Measurements from ENCODE around the gene CACNG1. TPM values are rescaled to one million over a fixed set of nuclear protein-coding genes. Genes with fewer than 3 reads are reported as not detected.

Gene CACNG1
- total and polyA plus RNA-seq, 2 donors (not counting 1 experiment from before 2014, with no cell fraction given): not detected

DNA sequence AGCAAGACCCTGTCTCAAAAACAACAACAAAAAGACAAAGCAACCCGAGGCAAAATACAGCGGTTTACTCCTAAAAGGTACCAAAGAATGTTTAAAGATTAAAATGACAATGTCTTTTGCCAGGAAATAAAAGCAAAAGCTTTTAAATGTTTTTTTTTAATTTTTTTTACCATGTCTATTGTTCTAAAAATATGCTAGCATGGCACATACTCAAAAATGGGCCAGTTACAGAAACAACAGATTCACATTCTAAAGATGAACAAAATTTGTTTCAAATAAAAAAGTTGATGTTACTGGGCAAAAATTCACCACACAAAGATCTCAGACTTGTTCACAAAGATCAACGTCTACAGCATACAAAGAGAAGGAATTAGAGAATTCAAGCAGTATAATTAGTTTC is 41.1 kb downstream of the CACNG1 start:
- no peak overlapping the region for H3K9ac ChIP-seq (ENCODE audit: insufficient read depth, low read length)
- no peaks in the 10 kb centered on the region for H3K9me3 ChIP-seq (ENCODE audit: control insufficient read depth, insufficient read depth, low read depth, low read length)
- H4K20me1 ChIP-seq (ENCODE audit: control insufficient read depth, extremely low read depth, insufficient read depth, low read length): no peaks in the 10 kb centered on the region
- DNase-seq (ENCODE audit: low read depth in 2 of 2): no peak
- H3K27ac ChIP-seq (ENCODE audit: insufficient read depth, low read length): no peak overlapping the region
- H2AFZ ChIP-seq (ENCODE audit: low read length): no peak overlapping the region
- no peaks in the 10 kb centered on the region for H3K79me2 ChIP-seq (ENCODE audit: control insufficient read depth, insufficient read depth, low read length)
- no peaks in the 10 kb centered on the region for H3K4me1 ChIP-seq (ENCODE audit: control insufficient read depth, extremely low read depth, insufficient read depth, low read length)
- TF ChIP-seq EZH2 (IDR thresholded peaks at IDR 0.05; ENCODE audit: low read length, missing control alignments): no peak
- TF ChIP-seq, protein P1, sequence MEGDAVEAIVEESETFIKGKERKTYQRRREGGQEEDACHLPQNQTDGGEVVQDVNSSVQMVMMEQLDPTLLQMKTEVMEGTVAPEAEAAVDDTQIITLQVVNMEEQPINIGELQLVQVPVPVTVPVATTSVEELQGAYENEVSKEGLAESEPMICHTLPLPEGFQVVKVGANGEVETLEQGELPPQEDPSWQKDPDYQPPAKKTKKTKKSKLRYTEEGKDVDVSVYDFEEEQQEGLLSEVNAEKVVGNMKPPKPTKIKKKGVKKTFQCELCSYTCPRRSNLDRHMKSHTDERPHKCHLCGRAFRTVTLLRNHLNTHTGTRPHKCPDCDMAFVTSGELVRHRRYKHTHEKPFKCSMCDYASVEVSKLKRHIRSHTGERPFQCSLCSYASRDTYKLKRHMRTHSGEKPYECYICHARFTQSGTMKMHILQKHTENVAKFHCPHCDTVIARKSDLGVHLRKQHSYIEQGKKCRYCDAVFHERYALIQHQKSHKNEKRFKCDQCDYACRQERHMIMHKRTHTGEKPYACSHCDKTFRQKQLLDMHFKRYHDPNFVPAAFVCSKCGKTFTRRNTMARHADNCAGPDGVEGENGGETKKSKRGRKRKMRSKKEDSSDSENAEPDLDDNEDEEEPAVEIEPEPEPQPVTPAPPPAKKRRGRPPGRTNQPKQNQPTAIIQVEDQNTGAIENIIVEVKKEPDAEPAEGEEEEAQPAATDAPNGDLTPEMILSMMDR (conservative IDR thresholded peaks at IDR 0.05 in 1 of 2, IDR thresholded peaks at IDR 0.05 in 1 of 2; ENCODE audit: low read depth in 1 of 2, low read length in 2 of 2): no peak
- H3K27me3 ChIP-seq (ENCODE audit: control insufficient read depth, insufficient read depth, low read length): no peaks in the 10 kb centered on the region
- no peak overlapping the region for H3K4me3 ChIP-seq (replicated peaks in 1 of 4; ENCODE audit: control extremely low read depth in 1 of 4, insufficient read depth in 1 of 4, low read depth in 3 of 4, low read length in 4 of 4)
- H3K4me2 ChIP-seq (ENCODE audit: extremely low read depth, insufficient read depth, low read length): no peak overlapping the region
- H3K36me3 ChIP-seq (ENCODE audit: control insufficient read depth, insufficient read depth, low read length): no peaks in the 10 kb centered on the region

DNA sequence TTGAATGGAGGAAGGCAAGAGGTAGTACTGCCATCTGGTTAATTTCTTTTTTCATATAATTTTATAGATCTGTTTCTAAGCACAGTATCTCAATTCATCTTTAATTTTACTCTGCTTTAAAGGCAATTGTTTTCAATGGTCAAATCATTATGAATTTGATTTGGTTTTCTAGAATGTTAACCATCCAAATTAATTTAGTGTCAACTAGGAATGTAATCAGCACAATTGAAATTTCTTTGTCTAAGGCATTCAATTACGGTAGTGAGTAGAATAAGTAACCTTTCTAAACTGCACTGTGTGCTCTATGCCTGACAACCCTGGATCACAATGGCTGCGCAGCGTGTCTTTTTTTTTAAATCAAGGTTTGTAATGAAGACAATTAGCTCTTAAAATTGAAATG is 44.3 kb downstream of the CACNG1 start:
- H3K79me2 ChIP-seq (ENCODE audit: control insufficient read depth, insufficient read depth, low read length): no peaks in the 10 kb centered on the region
- H3K4me1 ChIP-seq (ENCODE audit: control insufficient read depth, extremely low read depth, insufficient read depth, low read length): no peaks in the 10 kb centered on the region
- DNase-seq (ENCODE audit: low read depth in 2 of 2): no peak
- H3K9me3 ChIP-seq (ENCODE audit: control insufficient read depth, insufficient read depth, low read depth, low read length): no peaks in the 10 kb centered on the region
- H3K9ac ChIP-seq (ENCODE audit: insufficient read depth, low read length): no peak overlapping the region
- H3K27ac ChIP-seq (ENCODE audit: insufficient read depth, low read length): no peak overlapping the region
- no peak overlapping the region for H2AFZ ChIP-seq (ENCODE audit: low read length)
- H3K4me3 ChIP-seq (replicated peaks in 1 of 4; ENCODE audit: control extremely low read depth in 1 of 4, insufficient read depth in 1 of 4, low read depth in 3 of 4, low read length in 4 of 4): no peak overlapping the region
- no peaks in the 10 kb centered on the region for H3K36me3 ChIP-seq (ENCODE audit: control insufficient read depth, insufficient read depth, low read length)
- no peaks in the 10 kb centered on the region for H4K20me1 ChIP-seq (ENCODE audit: control insufficient read depth, extremely low read depth, insufficient read depth, low read length)
- no peaks in the 10 kb centered on the region for H3K27me3 ChIP-seq (ENCODE audit: control insufficient read depth, insufficient read depth, low read length)
- TF ChIP-seq, protein P1 (conservative IDR thresholded peaks at IDR 0.05 in 1 of 2, IDR thresholded peaks at IDR 0.05 in 1 of 2; ENCODE audit: low read depth in 1 of 2, low read length in 2 of 2): no peak
- TF ChIP-seq EZH2 (IDR thresholded peaks at IDR 0.05; ENCODE audit: low read length, missing control alignments): no peak
- H3K4me2 ChIP-seq (ENCODE audit: extremely low read depth, insufficient read depth, low read length): no peak overlapping the region

DNA sequence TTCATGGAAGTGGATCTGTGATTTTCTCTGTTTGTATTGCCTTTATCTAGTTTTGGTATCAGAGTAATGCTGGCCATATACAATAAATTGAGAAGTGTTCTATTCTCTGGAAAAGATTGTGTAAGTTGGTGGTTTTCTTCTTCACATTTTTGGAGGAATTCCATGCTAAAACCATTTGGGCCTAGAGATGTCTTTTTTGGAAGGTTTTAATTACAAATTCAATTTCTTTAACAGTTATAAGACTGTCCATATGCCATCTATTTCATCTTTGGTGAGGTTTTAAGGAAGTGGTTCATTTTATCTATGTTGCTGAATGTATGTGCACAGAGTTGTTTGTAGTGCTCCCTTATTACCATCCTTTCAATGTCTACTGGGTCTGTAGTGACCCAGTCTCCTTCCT is 46.0 kb downstream of the CACNG1 start:
- Histone ChIP-seq H3K4me1 (ENCODE audit: control insufficient read depth, extremely low read depth, insufficient read depth, low read length) (no peaks in the 10 kb centered on the region), H2AFZ (ENCODE audit: low read length) (no peak overlapping the region), H3K4me2 (ENCODE audit: extremely low read depth, insufficient read depth, low read length) (no peak overlapping the region), H3K9me3 (ENCODE audit: control insufficient read depth, insufficient read depth, low read depth, low read length) (no peaks in the 10 kb centered on the region), H3K4me3 (replicated peaks in 1 of 4; ENCODE audit: control extremely low read depth in 1 of 4, insufficient read depth in 1 of 4, low read depth in 3 of 4, low read length in 4 of 4) (no peak overlapping the region), H3K36me3 (ENCODE audit: control insufficient read depth, insufficient read depth, low read length) (no peaks in the 10 kb centered on the region), H4K20me1 (ENCODE audit: control insufficient read depth, extremely low read depth, insufficient read depth, low read length) (no peaks in the 10 kb centered on the region), H3K79me2 (ENCODE audit: control insufficient read depth, insufficient read depth, low read length) (no peaks in the 10 kb centered on the region), H3K9ac (ENCODE audit: insufficient read depth, low read length) (no peak overlapping the region), H3K27ac (ENCODE audit: insufficient read depth, low read length) (no peak overlapping the region), H3K27me3 (ENCODE audit: control insufficient read depth, insufficient read depth, low read length) (no peaks in the 10 kb centered on the region)
- DNase-seq (ENCODE audit: low read depth in 2 of 2): no peak
- TF ChIP-seq, protein P1 (conservative IDR thresholded peaks at IDR 0.05 in 1 of 2, IDR thresholded peaks at IDR 0.05 in 1 of 2; ENCODE audit: low read depth in 1 of 2, low read length in 2 of 2): no peak

All from fibroblast of lung (primary cell).